GM10266 (cell line): Measurements from ENCODE around the gene SCN1A.

Source experiments
- DNase-seq: peaks from one replicate; pipeline ENCODE4 v3.0.0; 2012; ENCODE audit errors: extremely low spot score
- CTCF ChIP-seq: IDR thresholded peaks from 2 replicates; pipeline ENCODE4 v1.5.1; 2012; ENCODE audit warnings: mild to moderate bottlenecking, low read depth; ENCODE audit not compliant: control insufficient read depth, insufficient read depth; ENCODE audit errors: missing control alignments

The SCN1A gene

GRCh38 chr2:165959371-165959770 lies 168.4 kb downstream of the SCN1A start:
- no peak for TF ChIP-seq CTCF

GRCh38 chr2:165958313-165958960 lies 169.4 kb downstream of the SCN1A start:
- no peak for DNase-seq
- no peak for TF ChIP-seq CTCF

More at GRCh38 chr2:165959371-165959770, 168.4 kb downstream of the SCN1A start:
- no peak for DNase-seq

GRCh38 chr2:165957030-165957675 lies 170.7 kb downstream of the SCN1A start:
- no peak for TF ChIP-seq CTCF
- no peak for DNase-seq

GRCh38 chr2:165953655-165954606 lies 173.9 kb downstream of the SCN1A start, which contains the start of gene TTC21B:
TSS of gene TTC21B (minus strand) at chr2:165953776. CDS start at chr2:165953705, 71 bp downstream.
- peak; percentile 80 for TF ChIP-seq CTCF

GRCh38 chr2:165953306-165953654 lies 174.5 kb downstream of the SCN1A start:
- no peak for DNase-seq
- TF ChIP-seq CTCF = no peak

More at GRCh38 chr2:165953655-165954606, 173.9 kb downstream of the SCN1A start, which contains the start of gene TTC21B:
- DNase-seq = peak; percentile 93

GRCh38 chr2:165952741-165953211 lies 175.0 kb downstream of the SCN1A start:
- TF ChIP-seq CTCF = no peak
- no peak for DNase-seq
